ENCODE data around the gene KRTAP5-4.
"Not testable (repeated sequence)": the region's sequence is repeated elsewhere in the genome, so short reads cannot be mapped to it uniquely, and the experiment has no call there.

Gene KRTAP5-4, protein sequence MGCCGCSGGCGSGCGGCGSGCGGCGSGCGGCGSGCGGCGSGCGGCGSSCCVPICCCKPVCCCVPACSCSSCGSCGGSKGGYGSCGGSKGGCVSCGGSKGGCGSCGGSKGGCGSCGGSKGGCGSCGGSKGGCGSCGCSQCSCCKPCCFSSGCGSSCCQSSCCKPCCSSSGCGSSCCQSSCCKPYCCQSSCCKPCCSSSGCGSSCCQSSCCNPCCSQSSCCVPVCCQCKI

DNA sequence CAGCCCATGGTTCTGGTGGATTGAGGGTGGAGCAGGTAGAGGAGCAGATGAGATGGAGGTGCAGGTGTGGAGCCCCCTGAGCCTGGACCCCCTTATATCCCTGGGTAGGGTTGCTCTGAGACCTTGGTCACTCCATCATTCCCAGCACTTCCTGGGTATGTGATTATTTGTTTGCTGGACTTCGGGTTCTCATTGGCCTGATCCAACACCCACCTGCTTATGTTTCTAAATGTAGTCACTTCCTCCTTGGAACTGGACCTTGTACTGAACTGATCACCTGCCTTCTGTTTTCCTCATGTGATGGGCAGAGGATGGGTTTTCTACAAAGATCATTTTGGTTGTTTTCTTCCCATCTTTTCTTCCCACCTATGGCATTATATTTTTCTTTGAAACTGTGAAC, at the start of gene KRTAP5-4:
KRTAP5-4 (minus strand) TSS at position 53 of the 400 bp plus-strand sequence; CDS start at position 8, 45 bp downstream.
- DNase-seq: no peak

DNA sequence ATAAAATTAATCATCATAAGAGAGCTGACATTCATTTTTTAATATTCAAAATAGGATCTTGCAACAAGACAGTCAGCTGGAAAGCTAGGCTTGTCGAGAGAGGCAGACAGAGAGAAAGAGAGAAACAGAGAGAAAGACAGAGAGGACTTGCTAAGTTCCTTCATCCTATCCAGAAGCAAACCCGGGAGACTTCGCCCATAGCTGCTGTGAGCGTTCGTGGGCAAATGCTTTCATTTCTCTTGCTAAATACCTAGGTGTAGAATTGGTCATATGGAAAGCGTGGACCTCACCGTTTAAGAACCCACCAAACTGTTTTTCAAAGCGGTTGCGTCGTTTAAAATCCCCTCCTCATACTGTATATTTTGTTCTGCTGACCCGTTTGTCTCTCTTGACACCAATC, 49.7 kb upstream of the KRTAP5-4 start:
- no peak for DNase-seq

DNA sequence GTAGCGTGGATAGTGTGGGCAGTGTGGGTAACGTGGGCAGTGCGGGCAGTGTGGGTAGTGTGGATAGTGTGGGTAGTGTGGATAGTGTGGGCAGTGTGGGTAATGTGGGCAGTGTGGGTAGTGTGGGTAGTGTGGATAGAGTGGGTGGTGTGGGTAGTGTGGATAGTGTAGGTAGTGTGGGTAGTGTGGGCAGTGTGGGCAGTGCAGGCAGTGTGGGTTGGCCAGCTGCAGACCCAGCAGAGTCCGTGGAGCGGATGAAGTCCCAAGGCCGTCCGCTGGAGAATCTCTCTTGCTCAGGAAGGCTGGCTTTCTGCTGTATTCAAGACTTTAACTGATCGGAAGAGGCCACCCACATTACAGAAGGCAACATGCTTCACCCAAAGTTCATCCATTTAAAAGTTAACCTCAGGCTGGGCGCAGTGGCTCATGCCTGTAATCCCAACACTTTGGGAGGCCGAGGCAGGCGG, 49.0 kb upstream of the KRTAP5-4 start:
- no peak for DNase-seq

DNA sequence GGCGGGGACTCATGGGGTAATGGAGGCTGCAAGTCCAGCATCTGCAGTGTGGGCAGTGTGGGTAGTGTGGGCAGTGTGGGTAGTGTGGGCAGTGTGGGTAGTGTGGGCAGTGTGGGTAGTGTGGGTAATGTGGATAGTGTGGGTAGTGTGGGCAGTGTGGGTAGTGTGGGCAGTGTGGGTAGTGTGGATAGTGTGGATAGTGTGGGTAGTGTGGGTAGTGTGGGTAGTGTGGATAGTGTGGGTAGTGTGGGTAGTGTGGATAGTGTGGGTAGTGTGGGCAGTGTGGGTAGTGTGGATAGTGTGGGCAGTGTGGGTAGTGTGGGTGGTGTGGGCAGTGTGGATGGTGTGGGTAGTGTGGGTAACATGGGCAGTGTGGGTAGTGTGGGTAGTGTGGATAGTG, 48.5 kb upstream of the KRTAP5-4 start:
- not testable (repeated sequence) for DNase-seq

DNA sequence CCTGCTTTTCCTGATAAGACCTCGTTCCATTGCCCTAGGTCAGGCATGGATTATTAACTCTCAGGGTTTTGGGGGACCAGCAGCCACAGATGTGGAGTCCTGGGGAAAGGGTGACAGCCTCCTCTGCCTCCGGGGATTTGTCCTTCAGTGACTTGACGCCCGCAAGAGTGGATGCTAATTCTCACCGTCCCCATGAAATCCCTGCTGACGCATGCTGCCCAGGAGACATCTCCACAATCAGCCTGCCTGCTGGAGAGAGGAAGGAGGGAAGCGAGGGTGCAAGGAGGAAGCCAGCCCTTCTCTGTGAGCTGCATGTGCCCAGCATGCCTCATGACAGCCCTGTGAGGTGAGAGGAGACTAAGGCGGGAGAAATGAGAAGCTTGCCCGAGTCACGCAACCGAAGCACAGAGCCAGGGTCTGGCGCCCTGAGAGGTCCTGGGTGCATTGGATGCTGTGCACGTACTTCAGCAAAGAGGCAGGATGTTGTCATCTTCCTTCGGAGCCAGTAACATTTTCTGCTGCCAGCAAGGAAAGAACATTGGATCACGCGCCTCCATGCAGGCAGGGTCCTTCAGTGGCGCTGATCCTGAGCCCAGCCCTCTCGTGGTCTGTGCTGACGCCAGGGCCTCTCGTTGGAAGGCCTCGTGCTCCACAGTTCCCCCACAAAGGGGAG, 47.7 kb upstream of the KRTAP5-4 start:
- peak in 1 of 2 experiments; percentile 7 for DNase-seq

DNA sequence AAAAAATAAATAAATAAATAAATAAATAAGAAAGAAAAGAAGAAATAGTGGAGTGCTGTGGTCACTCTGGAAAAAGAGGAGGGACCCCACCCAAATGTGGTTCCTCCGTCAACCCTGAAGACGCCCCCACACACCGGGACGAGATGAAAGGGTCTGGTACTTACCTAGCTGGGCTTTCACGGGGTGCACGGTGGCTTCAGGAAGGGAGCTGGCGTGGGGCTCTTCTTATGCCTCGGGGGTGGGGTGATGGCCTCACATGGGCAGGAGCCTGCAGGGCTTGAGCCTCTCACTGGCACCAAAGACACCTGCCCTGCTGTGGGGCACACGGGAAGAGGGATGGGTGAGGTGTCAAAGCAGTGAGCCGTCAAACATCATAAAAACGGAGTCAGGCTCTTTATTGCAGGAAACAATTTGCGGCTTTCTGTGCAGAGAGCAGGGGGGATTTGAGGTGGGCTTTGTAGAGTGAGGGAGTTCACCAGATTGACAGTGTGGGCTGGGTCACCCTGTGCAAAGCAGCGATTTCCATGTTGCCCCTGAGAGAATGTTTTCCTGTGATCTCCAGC, 47.1 kb upstream of the KRTAP5-4 start:
- DNase-seq: no peak

DNA sequence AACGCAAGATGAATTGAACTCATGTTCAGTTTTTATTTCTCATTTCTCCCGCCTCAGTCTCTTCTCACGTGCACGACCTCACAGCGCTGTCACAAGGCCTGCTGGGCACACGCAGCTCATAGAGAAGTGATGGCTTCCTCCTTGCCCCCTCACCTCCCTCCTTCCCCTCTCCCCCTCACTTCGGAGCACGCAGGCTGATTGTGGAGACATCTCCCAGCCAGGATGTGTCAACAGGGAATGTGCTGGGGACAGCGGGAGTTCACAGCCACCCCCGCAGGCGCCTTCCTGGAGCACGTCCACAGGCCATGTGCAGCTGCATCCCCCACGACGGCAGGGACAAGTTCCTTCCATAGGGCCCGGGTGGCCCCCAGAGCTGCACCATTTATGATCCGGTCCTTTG, 46.0 kb upstream of the KRTAP5-4 start:
- no peak for DNase-seq

DNA sequence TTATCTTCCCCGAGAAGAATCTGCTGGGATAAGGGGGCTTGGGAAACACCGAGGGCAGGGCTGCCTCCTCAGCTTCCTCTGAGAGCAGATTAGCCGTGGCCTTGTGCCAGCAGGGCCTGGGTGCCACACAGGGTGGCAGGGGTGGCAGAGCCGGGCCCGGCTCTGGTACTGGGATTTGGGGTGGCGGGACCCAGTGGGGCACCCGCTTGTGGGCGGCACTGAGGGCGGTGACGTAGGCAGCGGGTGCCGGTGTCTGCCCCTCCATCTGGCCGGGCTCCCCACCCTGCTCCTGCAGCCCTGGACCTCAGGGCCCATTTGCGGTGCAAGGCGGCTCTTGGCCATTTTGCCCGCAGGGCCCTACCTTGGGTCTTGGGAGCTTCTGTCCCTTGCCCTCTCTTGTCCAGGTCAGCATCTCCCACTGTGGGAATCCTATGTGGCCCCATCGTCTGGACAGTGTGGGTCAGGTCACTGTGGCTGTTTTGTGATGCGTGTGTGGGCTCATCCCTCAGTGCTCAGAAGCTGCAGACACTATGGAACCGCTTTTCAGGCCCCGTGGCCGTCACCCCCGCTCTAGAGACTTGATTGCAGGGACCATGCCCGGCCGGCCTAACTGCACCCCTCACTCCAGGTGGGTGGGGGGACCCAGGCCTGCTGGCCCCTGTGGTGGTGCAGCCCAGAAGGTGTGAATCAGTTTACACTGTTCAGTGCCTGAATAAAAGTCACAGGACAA, 45.3 kb upstream of the KRTAP5-4 start:
- DNase-seq: no peak

DNA sequence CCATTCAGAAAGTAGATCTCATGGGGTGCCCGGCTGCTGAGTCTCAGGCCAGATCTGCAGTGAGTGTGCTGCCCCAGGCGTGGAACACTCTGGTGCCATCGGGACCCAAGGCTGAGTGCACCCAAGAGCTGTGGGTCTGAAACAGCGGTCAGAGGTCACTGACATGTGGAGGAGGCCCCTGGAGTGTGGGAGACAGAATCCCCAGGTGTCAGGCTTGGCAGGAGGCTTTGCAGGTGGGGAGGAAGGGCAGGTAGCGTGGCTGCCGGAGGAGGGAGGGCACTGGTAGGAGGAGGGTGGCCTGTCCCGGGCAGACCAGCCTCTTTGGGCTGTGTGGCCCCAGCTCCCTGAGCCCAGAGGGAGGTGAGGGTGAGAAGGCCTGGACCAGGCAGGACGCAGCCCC, 43.4 kb upstream of the KRTAP5-4 start:
- peak in 1 of 2 experiments; percentile 3 for DNase-seq

DNA sequence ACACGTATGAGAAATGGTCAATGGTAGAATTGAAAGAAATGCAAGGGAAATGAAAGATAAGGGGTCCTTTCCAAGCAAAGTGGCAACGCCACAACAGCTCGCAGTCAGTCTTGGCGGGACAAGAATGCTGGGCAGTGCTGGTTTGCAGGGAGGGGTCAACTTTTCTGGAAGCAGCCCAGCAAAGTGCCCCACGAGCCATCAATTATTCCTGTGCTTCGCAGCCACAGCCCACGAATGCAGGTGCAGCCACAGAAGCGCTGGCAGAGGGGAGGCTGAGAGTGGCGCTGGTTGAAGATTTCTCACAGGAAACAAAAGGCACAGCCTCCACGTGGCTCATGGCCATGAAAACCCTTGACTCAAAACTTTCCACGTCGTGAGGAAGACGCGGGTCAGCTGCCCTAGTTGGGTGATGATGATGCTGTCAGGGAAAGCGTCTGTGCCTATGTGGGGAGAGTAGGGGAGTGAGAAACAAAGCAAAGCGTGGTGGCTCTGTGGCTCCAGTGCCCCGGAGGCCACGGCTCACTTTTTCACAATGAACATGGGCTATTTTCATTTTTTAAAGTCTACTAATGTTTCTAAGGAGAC, 40.9 kb upstream of the KRTAP5-4 start:
- peak in 1 of 2 experiments; percentile 13 for DNase-seq

DNA sequence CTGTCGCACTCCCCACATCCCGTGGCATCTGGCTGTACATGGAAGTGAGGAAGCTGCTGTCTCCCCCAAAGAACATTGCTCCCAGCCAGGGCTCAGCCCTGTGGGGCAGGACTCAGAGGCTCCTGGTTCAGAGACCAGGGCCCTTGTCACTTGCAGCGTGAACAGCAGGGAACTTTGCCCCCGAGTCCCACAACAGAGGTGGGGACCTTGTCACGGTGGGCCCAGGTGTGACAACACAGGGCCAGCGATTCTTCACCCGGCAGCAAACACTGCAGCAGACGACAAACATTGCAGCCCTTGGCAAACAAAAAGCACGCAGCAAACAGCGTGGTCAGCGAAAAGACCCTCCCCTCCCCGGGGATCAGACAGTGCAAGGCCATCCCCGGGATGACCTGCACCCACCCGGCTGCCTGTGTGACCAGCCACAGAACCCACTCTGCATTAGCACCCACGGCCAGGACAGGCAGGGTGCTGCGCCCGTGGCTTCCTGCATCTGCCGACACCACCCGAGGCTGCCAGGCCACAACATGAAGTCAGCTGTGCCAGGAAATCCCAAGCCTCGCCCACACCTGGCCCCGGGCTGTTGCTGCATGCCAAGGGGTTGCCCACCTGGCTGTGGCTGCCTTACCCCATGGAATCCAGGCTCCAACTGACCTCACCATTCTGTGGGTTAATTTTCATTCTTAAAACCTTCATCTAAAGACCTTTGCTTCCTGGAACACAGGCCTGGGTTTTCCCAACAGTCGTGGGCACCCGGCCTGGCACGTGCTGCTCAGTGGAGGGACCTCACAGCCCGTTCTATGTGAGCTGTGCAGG, 39.7 kb upstream of the KRTAP5-4 start:
- DNase-seq: peak in 1 of 2 experiments; percentile 1

DNA sequence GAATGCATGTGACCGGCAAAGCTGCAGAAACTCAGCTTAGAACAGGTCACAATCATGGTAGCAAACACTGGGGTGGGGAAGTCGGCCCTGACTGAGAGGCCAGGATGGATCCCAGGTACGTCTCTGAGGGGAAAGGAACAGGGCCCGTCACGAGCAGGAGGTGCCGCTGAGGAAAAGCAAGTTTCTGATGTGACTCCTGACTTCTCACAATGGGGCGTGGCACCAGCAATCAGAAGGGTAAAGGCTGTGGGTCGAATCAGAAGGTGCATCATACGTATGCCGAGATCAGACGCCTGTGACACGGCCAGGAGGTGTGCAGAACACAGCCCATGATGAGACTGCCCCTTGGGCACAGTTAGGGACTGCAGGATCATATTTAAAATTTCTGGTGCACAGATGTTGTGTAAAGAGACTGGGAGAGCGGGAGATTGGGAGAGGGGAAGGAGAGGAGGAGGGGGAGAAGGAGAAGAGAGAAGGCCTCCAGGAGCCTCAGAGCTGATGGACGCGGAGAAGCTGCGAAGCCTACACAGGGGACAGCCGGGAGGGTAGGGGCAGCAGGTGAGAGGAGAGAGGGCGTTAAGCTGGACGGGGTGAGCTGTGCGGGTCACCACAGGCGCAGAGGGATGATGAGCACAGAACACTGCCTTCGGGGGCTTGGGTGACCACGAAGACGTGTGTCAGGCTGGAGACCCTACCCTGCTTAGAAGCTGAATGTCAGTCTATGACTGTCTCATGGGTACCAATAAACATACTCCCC, 38.4 kb upstream of the KRTAP5-4 start:
- peak in 1 of 2 experiments; percentile 13 for DNase-seq

DNA sequence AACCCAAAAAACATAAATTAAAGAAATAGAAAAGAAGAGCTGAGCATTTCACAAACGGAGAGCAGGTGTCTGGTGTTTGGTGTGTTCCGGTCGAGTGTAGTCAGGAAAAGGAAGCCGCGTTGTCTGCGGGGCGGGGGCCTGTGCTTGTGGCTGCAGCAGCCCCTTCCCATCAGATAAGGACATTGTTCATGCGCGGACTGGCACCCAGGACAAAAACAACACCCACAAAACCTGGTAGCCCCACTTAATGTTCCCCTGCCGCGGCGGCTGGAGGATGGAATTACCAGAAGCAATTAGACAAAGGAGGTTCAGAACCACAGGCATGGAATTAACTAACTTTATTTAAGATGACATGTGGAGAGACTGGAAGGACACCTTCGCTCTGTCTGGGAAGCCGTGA, 37.6 kb upstream of the KRTAP5-4 start:
- DNase-seq: peak in 1 of 2 experiments; percentile 12

DNA sequence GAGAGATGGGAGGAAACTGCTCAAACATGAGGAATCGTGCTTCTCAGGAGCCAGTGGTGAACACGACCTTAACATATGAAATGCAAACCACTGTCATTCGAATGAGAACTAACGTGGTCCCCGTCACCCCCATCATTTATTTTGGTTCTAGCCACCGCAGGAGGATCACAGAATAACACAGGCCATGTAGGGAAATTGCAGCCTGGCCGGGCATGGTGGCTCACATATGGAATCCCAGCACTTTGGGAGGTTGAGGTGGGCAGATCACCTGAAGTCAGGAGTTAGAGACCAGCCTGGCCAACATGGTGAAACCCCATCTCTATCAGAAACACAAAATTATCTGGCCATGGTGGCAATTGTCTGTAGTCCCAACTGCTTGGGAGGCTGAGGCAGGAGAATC, 34.7 kb upstream of the KRTAP5-4 start:
- DNase-seq: no peak

DNA sequence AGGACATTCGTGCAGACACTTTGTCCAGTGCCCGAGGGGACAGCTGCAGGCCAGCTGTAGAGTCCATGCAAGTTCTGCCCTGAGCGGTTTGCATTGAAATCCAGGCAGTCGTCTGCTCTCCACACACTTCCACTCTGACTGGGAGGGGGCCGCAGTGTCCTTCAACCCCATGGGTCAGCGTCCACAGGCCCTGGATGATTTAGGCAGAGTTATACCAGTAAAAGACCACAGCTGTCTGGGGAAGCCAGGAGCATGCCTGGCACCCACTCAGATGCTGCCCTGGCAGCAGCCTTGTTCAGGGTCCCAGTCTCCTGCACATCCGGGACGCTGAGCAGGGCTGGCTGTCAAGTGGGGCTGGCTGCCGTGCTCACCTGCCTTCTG, 34.1 kb upstream of the KRTAP5-4 start:
- DNase-seq: no peak

DNA sequence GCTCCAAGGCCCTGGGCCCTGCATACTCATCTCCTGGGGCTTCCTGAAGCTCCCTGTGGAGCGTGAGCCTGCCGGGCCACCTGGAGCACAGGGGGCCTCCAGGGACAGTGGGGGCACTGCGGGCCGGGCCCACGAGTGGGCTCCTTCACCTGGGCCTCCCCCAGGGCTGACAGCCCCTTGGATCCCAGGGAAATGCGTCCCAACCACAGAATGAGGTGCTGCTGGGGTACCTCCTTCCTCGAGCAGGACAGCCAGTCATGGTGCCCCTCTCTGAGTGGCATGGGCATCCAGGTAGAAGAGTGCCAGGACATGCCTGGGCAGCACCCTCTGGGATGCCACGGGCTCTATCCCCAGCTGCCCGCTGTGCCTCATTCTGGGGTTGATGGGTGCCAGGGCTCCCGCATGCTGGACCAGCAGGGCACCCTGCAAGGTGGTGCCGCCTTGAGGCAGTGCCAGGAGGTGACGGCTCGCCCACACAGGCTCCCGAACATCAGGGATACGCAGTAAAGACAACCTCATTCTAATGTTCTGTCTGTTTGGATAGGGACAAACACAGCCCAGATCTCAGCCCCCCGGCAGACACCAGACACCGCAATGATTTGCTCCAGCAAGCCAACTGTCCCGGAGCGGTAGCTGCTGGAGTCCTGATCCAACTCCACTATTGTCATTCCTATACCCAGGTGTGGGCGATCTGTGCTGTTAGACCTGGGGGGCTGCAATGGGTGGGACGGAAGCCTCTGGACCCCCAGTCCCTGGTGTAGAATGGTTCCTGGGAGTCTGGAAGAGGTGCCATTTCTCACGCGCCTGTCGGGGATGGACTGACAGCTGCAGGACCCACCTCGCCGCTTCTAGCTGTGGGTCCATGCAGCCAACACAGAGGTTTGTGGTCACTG, 33.5 kb upstream of the KRTAP5-4 start:
- DNase-seq: peak in 1 of 2 experiments; percentile 0

DNA sequence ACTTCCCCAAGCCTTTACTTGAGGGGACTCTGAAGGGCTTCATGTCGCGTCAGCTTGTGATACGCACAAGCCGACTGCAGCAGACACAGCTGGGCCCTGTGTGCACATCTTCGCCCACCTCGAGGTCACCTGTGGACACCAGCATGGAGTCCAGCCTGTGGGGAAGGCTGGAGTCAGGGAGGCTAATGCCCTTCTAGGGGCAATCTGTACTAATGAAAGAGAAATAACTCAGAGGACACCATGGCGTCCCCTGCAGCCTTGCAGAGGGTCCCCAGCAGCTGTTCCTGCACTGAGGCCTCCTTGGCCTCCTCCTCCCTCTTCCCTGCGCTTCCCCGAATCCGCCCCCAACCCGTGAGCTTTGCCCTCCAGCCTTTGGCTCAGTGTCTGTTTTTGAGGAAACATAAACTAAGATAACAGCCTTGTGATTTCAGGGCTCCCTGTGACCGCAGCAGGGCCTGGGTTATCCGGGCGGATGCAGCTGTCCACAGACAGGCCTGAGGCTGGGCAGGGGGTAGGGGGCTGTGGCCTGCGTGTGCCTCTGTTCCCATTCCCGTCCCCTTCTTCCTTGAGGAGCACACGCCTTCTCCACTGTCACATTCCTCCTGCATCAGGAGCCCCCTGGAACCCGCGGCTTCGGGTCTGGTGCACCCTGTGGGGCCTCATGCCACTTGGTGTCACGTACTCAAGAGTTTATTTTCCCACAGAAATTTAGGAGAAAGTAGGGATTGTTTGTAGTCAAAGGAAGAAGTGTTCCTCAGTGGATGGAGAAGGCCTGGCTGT, 32.6 kb upstream of the KRTAP5-4 start:
- peak in 1 of 2 experiments; percentile 12 for DNase-seq

DNA sequence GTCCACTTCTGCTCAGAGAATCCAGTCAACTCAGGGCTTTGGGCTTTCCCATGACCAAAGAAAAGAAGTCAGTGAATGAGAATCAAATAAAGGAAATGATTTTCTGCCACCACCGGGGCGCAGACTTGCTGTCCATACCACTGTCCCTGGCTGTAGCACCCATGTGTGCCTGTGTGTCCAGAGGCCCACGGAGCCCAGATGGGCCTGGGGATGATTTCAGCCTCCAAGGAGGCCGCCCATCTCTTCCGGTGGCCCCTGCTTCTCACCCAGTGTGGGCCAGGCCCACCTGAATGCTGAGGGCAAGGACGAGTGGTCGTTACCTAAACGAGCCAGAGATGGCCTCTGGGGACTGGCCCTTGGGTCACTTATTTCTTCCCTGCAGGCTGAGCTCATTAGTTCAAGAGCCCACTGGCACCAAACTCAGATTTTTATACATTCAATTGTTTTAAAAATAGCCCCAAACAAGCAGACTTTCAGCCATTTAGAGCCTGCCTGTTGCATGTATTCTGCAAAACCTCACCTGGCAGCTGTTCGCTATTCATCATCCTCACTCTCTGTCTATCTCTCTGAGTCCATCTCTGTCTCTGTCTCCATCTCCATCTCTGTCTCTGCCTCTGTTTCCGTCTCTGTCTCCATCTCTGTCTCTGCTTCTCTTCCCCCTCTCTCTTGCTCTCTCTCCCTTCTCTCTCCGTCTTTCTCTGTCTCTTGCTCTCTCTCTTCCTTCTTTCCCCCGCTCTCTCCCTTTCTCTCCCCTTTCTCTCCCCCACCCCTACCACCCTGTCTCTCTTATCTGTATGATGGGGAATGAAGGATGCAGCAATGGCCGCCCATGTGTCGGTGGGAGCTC, 31.8 kb upstream of the KRTAP5-4 start:
- DNase-seq: no peak

Measured in activated T-cell treated with anti-CD3 and anti-CD28 coated beads, Interleukin-2, amount 50 U/mL, for 48 hours (primary cell).